HPDE6-E6E7 (cell line): ENCODE data around the gene S100A3.
A peak's percentile ranks its signal among the peaks of the same experiment; 100 is the strongest.
"Not testable (repeated sequence)": the region's sequence is repeated elsewhere in the genome, so short reads cannot be mapped to it uniquely, and the experiment has no call there.

Experiments used
- DNase-seq: peaks from one replicate; pipeline ENCODE4 v3.0.0; 2011; ENCODE audit warnings: missing footprints; ENCODE audit errors: extremely low spot score

The S100A3 gene, protein sequence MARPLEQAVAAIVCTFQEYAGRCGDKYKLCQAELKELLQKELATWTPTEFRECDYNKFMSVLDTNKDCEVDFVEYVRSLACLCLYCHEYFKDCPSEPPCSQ

GRCh38 chr1:153548722-153549688 is at the start of gene S100A3:
Gene S100A3 (minus strand): TSS chr1:153549258. CDS start chr1:153548485, 773 bp downstream.
- no peak for DNase-seq

- no peak for DNase-seq
Measured at GRCh38 chr1:153598309-153599172, 49.5 kb upstream of the S100A3 start.

GRCh38 chr1:153597206-153597605 is 48.1 kb upstream of the S100A3 start:
- DNase-seq = no peak

DNA sequence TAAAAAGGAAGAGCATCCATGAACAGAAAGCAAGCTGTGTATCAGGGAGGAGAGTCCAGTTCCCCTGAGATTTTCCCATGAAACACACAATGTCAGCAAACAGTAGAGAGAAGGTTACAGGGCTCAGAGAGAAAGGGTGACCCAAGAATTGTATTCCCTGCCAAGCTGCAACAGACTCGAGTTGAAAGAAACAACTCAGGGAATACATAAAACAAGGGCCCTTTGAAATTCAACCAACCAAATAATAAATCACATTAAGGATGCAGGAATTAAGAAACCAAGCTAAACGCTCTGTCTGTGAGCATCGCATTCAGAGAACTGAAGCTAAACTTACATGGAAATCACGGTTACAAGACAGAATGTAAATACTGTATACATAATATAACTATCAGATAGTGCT is 43.7 kb upstream of the S100A3 start:
- DNase-seq = no peak

- DNase-seq = no peak
Measured at GRCh38 chr1:153588482-153588881, 39.4 kb upstream of the S100A3 start.

DNA sequence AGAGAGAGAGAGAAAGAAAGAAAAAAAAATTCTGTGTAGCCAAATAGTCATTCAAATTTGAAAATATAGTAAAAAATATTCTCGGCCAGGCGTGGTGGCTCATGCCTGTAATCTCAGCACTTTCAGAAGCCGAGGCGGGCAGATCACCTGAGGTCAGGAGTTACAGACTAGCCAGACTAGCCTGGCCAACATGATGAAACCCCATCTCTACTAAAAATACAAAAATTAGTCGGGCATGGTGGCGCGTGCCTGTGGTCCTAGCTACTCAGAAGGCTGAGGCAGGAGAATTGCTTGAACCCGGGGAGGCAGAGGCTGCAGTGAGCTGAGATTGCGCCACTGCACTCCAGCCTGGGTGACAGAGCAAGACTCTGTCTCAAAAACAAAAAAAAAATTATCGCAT is 39.0 kb upstream of the S100A3 start:
- not testable (repeated sequence) for DNase-seq

DNA sequence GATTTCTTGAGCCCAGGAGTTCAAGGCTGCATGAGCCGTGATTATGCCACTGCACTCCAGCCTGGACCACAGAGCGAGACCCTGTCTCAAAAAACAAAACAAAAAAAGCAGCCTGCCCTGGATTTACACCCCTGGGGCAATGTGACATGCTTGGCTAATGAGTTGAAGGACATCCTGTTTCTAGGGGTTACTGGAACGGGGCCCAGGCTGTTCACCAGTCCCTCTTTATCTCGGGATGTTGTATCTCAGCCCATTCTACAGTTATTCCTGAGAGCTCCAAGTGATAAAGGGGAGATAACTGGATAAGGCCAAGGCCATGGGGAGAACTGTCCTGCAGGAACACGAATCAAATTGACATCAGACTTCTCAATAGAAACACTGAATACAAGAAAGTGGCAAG is 38.3 kb upstream of the S100A3 start:
- no peak for DNase-seq

DNA sequence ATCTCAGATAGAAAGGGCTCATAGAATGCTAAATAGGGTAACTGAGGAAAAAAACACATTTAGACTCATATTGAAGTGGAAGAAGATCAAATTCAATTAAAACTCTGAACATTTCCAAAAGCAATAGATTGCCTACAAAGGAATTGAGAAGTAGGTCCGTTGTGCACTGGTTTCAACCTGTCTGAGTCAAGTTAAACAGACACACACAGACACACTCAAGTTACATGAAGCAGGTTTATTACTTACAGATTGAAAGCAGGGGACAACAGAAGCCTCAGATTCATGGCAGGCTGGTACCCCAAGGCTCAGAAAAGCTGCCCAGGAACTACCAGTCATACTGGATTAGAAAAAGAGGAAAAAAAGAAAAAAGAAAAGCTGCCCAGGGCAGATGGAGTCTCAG is 37.3 kb upstream of the S100A3 start:
- no peak for DNase-seq

- DNase-seq = no peak
Measured at GRCh38 chr1:153585006-153585405, 35.9 kb upstream of the S100A3 start.

DNA sequence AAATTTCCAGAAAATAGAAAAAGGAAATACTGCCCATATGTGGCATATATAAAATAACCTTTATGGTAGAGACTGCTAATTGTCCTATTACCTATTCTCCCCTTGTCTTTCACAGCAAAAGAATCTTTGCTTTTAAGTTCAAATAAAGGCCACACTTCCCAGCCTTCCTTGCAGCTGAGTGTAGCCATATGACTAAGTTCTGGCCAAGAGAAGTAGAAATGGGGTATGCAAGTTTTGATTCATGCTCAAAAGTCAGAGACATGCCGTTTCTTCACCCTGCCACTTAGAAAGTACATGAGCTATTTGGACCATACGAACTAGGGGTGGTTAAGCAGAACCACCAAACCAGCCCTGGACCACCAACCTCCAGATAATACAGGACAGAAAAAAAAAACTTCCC is 34.9 kb upstream of the S100A3 start:
- DNase-seq = no peak

- not testable (repeated sequence) for DNase-seq
Measured at GRCh38 chr1:153583514-153583913, 34.5 kb upstream of the S100A3 start.

- DNase-seq = not testable (repeated sequence)
Measured at GRCh38 chr1:153582836-153583235, 33.8 kb upstream of the S100A3 start.

DNA sequence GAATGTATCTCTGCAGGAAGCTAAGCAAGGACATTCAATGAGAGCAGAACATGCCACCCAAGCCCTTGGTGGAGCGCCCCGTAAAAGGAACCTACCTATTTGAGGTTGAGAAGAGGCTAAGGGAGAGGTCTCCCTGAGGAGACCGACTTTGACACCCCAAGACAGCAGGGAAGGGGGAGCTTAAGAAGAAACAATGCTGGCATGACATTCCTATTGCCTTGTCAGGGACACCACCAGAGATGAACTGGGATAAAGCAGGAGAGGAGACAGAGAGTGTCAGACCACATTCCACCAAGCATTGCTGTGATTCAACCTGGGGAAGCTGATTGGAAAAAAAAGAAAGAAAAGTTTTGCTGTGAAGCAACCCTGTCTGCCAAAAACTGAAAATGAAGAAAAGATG is 29.9 kb upstream of the S100A3 start:
- DNase-seq = no peak

GRCh38 chr1:153578490-153578889 is 29.4 kb upstream of the S100A3 start:
- DNase-seq = no peak

GRCh38 chr1:153577624-153578051 is 28.6 kb upstream of the S100A3 start:
- DNase-seq = no peak

- no peak for DNase-seq
Measured at GRCh38 chr1:153577138-153577537, 28.1 kb upstream of the S100A3 start.

DNA sequence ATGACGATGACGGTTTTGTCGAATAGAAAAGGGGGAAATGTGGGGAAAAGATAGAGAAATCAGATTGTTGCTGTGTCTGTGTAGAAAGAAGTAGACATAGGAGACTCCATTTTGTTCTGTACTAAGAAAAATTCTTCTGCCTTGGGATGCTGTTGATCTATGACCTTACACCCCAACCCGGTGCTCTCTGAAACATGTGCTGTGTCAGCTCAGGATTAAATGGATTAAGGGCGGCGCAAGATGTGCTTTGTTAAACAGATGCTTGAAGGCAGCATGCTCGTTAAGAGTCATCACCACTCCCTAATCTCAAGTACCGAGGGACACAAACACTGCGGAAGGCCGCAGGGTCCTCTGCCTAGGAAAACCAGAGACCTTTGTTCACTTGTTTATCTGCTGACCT is 26.4 kb upstream of the S100A3 start:
- not testable (repeated sequence) for DNase-seq

- not testable (repeated sequence) for DNase-seq
Measured at GRCh38 chr1:153575081-153575491, 26.0 kb upstream of the S100A3 start.

DNA sequence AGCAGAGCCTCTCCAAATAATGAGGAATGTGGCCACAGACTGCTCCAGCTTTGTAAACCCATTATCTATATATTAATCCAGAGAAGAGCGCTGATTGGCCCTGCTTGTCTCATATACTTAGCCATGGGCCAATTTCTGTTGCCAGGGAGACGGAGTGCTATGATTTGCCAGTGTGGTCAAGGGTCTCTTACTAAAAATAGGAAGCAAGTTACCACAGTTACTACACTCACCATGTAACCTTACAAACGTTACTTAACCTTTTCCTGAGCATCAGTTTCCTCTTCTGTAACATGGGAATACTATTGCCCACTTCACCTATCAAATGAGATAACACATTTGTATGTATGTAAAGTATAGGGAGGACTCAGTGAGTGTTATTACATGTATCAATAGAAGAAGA is 24.3 kb upstream of the S100A3 start:
- no peak for DNase-seq

DNA sequence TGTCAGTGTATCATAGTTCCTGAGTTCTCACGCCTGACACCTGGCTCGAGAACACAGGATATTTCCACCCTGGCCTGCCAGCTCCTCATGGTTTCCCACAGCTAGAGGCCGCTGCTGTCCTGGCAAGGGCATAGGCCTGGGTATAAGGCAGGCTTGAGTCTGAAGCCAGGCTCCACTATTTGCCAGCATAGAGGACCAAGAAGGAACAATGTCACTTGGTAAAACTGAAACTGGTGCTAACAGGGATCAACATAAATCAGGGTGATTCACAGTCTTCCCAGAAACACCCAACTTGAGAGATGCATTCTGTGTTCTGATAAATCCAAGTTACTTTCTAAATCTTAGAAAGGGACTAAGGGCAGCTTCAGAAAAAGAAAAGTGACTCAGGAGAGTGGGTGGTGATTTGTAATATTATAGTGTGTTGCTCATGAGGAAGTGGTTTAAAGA is 23.5 kb upstream of the S100A3 start:
- DNase-seq = peak; percentile 78

- DNase-seq = no peak
Measured at GRCh38 chr1:153571706-153572105, 22.6 kb upstream of the S100A3 start.

GRCh38 chr1:153570874-153571273 is 21.8 kb upstream of the S100A3 start:
- DNase-seq = no peak
